DMS79 (cell line): ENCODE data around the gene FA2H.

Experiments
- DNase-seq: peaks from one replicate; lab custom pipeline; 2025; lab: John Stamatoyannopoulos, UW

The FA2H gene

DNA sequence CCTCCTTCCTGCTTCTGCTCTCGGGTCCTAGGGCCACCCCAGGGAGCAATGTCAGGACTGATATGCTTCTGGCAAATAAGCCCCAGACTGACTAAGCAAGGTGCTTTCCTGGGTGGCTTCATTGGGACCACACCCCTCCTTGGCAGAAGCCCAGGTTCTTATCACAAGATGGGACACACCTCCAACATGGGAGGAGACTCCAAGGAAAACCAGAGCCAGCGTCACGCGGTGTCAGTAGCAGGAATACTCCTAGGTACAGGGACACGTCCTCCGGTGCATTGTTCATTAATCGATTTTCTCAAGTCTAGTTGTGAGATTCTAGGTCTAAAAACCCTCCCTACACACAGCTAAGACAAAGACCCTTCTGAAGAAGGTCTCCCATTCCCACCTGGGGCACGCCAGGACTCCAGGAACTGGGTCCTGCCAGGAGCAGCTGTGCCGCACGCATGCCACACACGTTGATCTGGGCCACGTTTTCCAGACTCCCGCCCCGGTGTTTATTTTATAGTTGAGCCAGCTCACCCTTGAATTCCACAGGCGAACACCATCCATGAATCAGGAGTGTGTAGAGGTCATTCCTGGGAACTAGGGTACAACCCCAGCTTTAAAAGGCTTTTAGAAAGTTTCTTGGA lies 30.8 kb downstream of the FA2H start:
- DNase-seq, result peak; percentile 75

DNA sequence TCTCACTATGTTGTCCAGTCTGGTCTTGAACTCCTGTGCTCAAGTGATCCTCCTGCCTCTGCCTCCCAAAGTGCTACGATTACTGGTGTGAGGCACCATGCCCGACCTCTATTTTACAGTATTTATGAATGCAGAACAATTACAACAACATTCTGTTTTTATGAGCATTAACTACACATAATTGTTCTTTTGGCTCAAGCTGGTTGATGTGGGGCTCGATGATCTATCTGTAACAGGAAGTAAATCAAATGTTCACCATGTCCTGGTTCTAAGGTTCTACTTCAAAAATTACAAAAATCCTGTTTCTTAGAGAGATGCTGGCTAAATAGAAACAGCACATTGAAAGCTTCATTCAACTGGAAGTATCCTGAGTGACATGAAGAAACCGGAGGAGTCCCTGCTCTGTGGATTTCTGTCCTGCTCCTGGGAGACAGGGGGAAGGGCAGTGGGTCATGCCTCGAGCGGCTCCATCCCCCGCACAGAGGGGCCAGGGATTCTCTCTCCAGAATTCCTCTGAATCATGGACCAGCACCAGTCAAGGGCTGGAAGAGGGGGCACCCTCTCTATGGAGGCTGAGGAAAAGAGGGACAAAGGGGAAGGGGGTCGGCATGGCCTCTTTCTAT lies 31.5 kb downstream of the FA2H start:
- DNase-seq, result no peak

DNA sequence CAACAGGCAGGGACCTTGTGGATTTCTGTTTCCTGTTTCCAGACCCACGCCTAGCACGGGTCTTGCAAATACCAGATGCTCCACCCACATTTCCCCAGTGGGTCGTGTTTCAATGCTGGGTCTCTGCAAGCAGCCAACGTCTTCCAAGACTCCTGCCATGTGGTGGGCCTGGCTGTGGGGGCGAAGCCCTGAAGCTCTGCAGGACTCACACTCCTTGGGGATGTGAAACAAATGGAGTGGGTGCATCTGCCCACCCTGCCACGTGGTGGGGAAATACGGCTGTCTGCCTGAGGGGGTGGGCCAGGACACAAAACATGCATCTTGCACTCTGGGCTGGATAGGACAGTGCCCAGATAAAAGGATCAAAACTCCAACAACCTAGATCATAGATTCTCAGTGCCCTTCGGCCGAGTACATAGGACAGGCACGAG lies 32.6 kb downstream of the FA2H start:
- DNase-seq, result no peak

DNA sequence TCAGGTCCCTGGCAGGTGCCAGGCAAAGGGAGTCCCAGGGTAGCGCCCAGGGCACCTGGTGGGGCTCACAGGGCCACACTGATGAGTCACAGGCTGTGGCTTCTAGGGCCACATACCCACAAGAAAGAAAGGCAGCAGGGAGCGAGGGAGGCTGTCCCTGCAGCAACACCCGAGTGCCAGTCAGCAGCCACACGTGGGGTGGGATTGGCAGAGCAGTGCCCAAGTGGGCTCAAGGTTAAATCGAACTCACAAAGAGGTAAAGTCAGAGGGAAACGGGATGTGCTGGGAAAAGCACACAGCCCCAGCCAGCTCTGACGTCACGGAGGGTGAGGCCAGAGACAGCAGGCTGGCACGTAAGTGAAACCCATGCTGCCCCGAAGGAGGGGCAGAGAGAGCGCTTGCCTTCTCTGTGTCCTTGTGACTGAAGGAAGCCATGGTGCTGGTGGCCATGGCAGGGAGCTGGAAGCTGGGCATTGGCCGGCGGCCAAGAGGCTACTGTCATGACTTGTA lies 33.8 kb downstream of the FA2H start:
- DNase-seq, result no peak

DNA sequence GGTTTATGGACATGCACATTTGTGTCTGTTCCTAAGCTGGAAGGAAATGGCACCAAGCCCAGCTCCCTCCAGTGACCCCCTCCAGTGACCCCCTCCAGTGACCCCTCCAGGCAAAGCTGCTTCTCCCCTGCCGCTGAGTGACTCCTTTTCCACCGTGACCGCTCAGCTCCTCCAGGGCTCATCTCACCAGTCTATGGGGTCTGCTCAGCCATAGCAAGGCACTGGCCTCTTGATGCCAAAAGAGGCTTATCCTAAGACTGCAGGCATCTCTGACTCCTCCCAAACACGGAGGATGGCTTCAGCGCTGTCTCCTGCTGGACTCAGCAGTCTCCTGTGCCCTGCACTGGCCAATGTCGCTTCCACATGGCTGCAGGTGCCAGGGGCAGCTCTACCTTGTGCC lies 35.3 kb downstream of the FA2H start:
- no peak for DNase-seq

DNA sequence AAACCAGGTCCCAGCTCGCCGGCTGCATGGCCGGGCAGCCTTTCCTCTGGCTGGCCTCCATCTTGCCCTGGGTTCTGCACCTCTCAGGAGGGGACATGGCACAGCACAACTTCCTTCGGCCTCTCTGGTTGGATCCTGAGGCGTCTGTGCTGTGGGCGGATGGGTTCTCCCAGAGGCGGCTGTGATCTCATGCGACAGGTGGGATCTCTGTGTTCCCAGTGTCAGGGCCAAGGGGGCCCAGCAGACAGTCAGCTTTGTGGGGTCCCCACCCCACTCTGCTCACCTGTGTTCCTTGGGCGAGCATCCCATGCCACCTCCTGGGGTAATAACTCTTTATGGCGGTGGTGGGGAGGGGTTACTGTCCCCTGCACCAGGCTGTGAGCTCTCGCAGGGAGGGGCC lies 35.8 kb downstream of the FA2H start:
- no peak for DNase-seq

DNA sequence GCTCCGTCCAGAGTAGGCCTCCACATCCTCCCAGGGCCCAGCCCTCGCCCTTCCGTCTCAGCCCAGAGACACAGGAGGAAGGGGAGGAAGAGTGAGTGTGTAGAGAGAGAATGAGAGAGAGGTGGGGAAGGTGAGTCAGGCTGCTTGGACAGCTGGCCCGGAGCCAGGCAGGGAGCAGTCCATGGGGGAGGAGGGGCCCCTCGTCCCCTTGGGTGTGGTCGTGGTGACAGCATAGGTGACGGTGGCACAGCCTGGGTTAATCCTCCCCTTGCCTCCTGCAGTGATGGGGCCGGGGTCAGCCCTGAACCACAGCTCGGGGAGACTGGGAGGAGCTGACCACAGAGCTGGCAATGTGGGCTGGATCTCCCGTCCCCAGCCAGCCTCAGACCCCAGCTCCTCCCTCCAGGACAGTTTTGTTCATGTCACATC lies 36.5 kb downstream of the FA2H start:
- no peak for DNase-seq

DNA sequence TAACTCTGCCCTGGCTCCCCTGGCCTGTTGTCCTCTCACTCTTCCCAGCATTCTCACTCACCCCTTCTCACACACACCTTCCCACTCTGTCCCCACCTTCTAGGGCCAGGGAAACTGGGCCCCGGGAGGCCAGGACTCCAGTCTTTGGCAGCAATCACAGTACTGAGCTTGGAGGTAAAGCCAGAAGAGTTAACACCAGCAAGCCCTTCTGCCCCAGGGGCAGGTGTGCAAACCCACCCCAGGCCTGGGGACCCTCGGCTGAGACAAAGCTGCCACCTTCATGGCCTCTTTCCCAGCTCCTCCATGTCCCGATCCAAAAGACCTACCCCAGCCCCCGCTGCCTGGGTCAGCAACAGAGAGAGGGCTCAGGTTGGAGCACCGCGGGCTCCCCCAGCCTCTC lies 37.1 kb downstream of the FA2H start:
- no peak for DNase-seq

DNA sequence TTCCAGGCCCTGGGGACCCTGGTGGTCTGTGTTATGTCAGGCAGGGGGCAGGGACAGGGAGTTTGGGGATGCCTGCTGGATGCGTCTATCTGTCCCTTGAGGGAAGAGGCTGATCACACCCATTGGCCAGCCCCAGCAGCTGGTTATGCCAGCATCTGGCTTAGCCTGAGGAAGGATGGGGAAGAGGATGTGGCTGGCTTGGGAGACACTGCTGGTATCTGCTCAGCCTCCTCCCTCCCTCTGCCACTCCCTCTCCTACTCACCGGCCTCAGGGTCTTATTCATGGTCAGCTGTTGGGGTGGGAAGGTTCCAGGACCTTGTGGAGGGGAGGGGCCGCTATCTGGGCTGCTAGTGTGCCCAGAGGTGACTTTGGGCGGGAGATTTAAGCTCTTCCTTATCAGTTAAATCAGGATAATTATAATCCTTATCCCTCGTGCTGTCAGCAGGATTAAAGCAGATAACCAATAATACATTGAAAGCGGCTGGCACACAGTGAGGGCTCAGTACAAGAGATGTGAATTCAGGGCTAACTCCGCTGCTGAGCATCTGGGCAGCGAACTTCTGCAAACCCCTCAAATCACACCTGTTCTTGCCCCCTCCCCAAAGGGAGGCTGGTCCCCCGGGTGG lies 38.0 kb downstream of the FA2H start:
- no peak for DNase-seq

DNA sequence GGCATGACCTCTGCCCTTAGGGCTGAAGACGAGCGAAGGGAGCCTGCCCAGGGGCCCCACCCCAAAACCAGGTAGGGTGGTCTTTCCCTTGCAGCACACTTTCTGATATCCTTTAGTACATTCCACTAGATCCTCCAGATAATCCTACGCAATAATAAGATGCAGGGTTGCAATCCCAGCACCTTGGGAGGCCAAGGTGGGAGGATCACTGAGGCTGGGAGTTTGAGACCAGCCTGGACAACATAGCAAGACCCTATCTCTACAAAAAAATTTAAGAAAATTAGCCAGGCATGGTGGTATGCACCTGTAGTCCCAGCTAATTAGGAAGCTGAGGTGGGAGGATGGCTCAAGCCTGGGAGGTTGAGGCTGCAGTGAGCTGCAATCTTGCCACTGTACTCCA lies 39.1 kb downstream of the FA2H start:
- no peak for DNase-seq

DNA sequence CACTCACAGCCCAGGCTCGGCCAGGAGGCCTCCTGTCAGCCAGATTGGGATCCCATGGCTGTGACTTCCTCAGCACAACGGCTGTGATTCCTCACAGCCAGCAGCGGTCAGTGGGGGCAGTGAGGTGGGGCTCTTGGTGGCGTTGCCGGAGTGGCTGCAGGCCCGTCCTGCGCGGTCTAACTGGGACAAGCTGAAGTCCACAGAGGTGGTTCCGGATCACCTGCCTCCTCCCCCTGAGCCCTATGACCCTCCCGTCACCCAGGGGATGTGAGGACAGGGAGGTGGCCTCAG lies 39.5 kb downstream of the FA2H start:
- DNase-seq, result no peak

DNA sequence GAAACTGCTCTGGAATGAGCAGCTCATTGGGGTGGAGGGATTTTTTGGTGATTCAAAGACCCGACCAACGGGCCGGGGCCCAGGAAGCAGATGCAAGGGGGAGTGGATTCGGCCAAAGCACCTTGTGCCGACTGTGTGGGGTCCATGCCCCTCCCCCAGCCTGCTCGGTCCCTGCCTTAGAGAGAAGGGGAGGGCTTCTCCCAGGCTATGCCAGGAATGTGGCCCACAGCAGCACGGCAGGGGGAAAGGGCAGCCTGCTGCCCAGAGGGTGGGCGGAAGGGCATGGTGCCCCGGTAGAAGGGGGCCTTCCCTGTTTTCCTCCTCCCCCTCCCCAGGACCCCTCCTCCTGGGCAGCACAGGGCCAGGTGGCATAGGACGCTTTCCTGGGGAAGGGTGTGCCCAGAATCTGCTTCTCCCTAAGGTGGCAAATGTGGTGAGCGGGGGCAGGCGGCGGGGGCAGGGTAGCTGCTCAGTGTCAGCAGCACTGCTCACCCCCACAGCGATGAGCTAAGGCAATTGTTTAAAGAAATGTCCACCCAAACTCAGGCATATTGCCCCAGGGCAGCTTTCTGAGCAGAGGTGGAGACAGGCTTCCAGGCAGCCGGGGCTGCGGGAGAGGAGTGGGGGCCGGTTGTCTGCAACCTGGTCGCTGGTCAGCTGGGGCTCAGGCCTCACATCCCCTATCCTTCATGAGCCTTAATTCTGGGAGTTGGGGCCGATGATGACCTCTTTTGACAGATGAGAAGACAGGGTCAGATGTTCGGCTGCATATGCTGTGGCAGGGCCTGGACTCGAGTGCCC lies 40.1 kb downstream of the FA2H start:
- no peak for DNase-seq

DNA sequence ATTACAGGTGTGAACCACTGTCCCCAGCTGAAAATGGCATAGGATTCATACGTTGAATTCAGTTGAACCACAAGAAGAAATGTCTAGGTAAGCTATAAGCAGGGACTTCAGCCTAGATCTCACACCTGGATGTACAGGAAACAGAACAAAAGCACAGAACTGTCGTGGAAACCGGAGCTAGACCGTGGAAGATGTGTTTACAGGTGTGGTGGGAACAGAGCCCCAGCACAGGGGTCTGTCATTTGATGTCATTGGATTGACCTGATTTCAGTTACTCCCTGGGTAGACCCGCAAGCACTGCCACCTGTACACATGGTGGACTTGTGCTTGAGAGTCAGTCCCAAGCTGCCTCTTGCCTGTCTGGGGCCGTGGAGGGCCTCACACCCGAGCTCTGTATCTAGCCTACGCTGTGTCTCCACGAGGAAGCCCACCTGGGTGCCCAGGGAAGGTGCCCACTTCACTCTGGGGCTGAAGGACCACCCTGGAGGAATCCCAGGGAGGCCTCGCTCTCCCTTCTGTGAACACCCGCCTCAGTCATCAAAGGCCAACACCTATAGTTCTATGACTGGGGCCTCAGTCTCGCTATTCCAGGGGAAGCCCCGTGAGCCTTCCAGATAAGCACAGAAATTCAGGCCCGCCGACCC lies 41.8 kb downstream of the FA2H start:
- DNase-seq, result no peak

DNA sequence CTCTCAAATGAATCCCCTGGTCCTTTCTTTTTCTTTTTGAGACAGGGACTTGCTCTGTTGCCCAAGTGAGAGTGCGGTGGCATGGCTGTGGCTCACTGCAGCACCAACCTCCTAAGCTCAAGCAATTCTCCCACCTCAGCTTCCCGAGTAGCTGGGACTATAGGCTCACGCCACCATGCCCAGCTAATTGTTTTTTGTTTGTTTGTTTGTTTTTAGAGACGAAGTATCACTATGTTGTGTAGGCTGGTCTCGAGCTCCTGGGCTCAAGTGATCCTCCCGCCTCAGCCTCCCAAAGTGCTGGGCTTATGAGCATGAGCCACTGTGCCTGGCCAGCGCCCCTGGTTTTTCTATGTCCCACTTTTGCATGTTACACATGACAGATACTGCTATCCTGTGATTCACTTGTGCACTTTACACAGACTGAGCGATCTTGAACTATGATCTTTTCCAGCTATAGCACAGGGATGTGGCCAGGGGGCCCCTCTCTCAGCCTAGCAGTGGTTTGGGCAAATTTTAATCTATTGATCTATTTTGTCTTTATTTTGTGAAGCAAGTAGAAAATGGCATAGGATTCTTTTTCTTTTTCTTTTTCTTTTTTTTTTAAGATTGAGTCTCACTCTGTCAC lies 42.7 kb downstream of the FA2H start:
- no peak for DNase-seq

DNA sequence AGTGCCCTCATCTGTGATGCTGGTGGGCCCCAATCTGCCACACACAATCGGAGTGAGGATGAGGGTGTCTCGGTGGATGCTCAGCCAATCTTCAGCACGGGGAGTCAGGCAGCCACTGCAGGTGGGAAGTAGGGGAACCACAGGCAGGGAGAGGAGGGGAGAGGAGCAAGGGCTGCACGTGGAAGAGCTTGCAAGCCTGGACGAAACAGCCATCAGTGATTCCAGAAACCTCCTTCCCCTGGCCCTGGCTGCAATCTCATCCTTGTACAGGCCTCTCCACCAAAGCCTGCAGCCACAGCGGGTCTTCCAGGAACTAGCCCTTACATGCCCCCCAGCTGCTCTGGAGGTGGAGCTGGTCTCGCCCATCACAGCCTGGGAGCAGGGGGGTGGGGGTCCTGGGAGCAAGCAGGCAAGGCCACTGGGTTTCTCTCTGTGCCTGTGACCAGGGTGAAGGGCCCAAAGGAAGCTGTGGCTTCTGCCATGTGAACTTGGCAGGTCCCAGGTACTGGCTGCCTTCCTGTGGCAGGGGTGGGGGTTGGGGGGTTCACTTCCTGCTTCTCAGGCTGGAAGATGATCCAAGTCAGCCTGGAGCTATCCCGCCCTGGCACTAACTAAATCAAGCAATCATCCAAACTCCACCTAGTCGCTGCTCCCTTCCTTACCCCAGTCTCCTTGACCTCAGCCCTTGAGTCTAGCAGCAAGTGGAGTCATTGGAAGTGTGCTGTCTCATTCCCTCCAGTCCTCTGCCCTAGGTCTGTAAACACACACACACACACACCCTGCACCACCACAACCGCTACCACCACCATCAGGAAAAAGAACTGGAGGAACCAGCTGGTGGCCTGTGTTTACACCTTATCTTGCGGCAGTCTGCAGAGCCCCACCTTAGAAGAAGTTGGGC lies 44.6 kb downstream of the FA2H start:
- peak; percentile 28 for DNase-seq

DNA sequence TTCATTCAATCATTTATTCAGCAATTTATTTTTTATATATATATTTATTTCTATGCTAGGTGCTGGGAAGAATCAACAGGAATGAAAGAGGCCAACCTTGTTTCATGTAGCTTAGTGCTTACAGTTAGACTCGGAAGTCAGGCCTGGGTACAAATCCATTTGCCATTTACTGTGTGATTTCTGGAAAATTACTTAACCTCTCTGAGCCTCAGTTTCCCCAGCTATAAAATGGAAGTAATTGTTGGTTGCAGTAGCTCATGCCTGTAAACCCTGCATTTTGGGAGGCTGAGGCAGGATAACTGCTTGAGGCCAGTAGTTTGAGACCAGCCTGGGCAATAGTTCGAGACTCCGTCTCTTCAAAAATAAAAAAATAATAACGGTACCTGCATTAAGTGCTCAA lies 46.7 kb downstream of the FA2H start:
- no peak for DNase-seq

DNA sequence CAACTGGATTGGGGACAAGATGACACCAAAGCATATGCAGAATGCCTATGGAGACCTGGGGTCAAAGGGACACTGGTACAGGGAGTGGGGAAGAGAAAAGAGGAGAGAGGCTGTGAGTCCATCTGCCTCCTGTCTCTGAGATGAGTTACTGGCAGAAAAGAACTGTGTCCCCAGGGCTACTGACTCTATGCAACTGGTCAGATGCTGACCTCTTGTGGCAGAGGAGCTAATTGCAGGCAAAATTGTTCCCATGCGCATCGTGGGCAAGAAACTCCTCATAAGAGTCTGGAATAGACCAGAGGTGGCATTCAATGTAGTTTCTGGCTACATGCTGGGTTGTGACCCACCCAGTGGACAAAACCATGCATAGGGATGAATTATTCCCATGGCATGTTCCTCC lies 47.9 kb downstream of the FA2H start:
- DNase-seq, result no peak

DNA sequence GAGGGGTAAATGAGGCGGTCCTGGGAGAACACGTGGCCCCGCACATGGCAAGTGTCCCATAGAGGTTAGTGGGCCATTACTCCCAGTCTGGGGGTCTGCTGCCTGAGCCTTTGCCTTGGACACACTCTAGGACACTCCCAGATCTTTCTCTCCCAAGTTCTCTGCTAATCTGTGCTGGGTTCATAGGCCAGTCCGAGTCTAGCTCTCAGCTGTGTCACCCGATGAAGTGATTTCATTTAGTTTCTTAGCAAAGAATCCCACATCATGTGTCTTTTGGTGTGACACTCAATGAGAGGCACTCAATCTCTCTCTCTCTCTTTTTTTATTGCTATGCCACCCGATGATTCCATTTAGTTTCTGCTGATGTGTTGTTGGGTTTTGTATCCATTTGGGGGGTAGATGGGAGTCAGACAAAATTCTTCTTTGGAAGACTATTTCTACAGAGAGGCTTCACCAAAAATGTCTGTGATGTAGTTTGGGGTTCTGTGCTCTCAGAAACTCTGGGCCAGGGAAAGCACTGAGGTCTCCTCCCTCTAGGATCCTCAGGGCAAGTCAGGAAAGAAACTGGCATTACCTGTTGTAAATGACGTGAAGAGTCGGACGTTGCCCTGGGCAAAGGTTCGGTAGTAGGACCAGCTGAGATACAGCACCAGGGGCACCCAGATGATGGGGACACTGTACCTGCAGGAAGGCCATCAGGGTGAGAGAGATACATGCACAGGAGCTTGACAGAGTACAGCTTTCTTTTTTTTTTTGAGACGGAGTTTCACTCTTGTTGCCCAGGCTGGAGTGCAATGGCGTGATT lies 48.8 kb downstream of the FA2H start:
- DNase-seq, result no peak

DNA sequence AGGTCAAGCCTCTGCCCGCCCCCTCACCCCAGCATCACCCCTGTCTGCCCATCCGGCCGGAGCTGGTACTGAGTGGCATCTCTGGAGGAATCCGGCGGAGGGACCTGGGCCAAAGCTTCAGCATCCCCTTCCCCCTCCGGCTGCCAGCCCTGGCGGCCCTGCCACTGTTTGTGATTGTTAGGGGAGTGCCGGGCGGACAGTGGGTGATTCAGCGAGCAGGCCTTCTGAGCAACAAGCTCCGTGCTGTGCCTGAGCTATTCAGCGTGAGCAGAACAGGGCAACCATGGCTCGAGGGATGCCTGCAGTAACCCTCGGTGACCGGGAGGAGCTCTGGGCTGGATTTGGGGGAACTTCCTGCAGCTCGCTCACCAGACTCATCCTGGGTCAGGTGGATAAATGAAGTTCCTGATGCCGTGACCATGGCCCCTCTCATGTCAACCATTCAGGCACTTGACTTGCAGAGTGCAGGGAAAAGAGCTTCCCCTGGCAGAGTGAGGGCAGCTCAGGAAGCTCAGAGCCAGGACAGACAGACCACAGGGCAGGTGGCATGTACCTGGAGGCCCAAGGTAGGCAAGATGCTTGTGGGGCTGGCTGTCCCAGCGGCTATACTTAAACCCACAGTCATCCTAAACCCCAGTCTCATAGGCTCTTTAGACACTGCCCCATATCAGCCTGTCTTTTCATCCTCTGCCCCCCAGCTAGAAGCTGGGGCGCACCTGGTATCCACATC lies 49.6 kb downstream of the FA2H start:
- DNase-seq, result no peak
